Mammary epithelial cell (primary cell): ENCODE results near the gene CDC34.

Experiments
- EZH2 ChIP-seq: IDR thresholded peaks from 2 replicates; pipeline ENCODE4 v1.6.1; 2012; ENCODE audit warnings: low read length, inconsistent platforms, borderline replicate concordance
- TF ChIP-seq, protein P1 (sequence below), 2 donors: IDR thresholded peaks in 1 of 2; conservative IDR thresholded peaks in 1 of 2; 2 replicates each; pipeline ENCODE4 v1.5.1; 2011 to 2012; ENCODE audit warnings: inconsistent platforms in 2 of 2, low read length in 2 of 2, mild to moderate bottlenecking in 2 of 2, control low read depth in 1 of 2, low read depth in 1 of 2; ENCODE audit not compliant: insufficient read depth in 1 of 2; ENCODE audit errors: extremely low read depth in 1 of 2

DNA sequence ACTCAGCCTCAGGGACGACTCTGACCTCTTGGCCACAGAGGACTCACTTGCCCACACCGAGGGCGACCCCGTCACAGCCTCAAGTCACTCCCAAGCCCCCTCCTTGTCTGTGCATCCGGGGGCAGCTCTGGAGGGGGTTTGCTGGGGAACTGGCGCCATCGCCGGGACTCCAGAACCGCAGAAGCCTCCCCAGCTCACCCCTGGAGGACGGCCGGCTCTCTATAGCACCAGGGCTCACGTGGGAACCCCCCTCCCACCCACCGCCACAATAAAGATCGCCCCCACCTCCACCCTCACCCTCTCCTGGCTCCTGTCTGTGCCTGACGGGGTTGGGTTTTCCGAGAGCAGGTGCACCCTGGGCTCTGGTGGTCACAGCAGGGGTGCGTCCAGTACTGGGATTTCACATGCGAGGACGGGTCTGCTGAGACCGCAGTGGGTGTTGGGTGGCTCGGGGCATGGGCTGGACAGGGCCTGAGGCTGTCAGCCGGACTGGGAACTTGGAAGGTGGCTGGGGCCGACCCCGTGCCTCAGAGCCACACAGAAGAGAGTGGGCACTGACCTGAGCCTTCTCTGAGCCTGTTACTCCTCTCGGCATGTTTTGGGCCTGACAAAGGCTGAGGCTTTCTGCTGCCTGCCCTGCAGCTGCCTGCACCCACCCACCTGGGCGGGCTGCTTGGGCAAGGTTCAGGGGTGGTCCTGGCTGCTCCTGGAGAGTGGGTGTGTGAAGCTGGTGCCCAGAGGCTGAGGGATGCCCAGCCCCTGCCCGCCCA, 51.8 kb downstream of the CDC34 start:
- TF ChIP-seq, protein P1, sequence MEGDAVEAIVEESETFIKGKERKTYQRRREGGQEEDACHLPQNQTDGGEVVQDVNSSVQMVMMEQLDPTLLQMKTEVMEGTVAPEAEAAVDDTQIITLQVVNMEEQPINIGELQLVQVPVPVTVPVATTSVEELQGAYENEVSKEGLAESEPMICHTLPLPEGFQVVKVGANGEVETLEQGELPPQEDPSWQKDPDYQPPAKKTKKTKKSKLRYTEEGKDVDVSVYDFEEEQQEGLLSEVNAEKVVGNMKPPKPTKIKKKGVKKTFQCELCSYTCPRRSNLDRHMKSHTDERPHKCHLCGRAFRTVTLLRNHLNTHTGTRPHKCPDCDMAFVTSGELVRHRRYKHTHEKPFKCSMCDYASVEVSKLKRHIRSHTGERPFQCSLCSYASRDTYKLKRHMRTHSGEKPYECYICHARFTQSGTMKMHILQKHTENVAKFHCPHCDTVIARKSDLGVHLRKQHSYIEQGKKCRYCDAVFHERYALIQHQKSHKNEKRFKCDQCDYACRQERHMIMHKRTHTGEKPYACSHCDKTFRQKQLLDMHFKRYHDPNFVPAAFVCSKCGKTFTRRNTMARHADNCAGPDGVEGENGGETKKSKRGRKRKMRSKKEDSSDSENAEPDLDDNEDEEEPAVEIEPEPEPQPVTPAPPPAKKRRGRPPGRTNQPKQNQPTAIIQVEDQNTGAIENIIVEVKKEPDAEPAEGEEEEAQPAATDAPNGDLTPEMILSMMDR (conservative IDR thresholded peaks at IDR 0.05 in 1 of 2, IDR thresholded peaks at IDR 0.05 in 1 of 2; ENCODE audit: extremely low read depth in 1 of 2, insufficient read depth in 1 of 2, low read depth in 1 of 2, low read length in 2 of 2) = no peak
- no peak for TF ChIP-seq EZH2
